Measurements from ENCODE around the gene OR52H1. TPM values are rescaled to one million over a fixed set of nuclear protein-coding genes. Genes with fewer than 3 reads are reported as not detected.

OR52H1 gene
- total and polyA plus RNA-seq, 10 of the 15 experiments (the other 5 are each of a cell fraction or from before 2014, with no cell fraction given), result 0.06 to 0.40 (median 0.23) TPM; not detected in 4

GRCh38 chr11:5581014-5581413 is 32.7 kb upstream of the OR52H1 start:
- POLR2A ChIA-PET, result no interaction called here
- H3K36me3 ChIP-seq (ENCODE audit: control insufficient read depth in 2 of 2, insufficient read depth in 2 of 2, low read length in 1 of 2), result no peaks in the 10 kb centered on the region
- SMC1A ChIA-PET (ENCODE audit: uncharacterized antibody, unreplicated experiment), result interaction anchor here (1.0 kb wide), 1 partner anchor 21 kb away, joined by 3 read pairs; no protein-coding TSS in a partner anchor
- CTCF ChIA-PET, result no interaction called here
- ATAC-seq, result no peak
- H4K20me1 ChIP-seq (ENCODE audit: control insufficient read depth, insufficient read depth), result no peaks in the 10 kb centered on the region
- no peak overlapping the region for H3K9ac ChIP-seq (ENCODE audit: control insufficient read depth, insufficient read depth, low read length)
- intact Hi-C loops (cut with micrococcal nuclease; ENCODE audit: unreplicated experiment) (no loop called here), in situ Hi-C loops (cut with MboI) (no loop called here)
- no peaks in the 10 kb centered on the region for H3K4me1 ChIP-seq (ENCODE audit: control insufficient read depth, insufficient read depth, low read length)
- 85% methylated on average over 4 of the region's 4 CpGs for WGBS (ENCODE audit: insufficient coverage, insufficient replicate concordance, low lambda C conversion rate, missing lambda C conversion rate)
- no peak for DNase-seq (ENCODE audit: low read depth, low spot score)
- no peaks in the 10 kb centered on the region for H3K79me2 ChIP-seq (ENCODE audit: control insufficient read depth, insufficient read depth, low read length)
- no peak overlapping the region for H3K4me3 ChIP-seq
- no peak overlapping the region for H3K27ac ChIP-seq (ENCODE audit: control insufficient read depth, insufficient read depth)
- RAD21 ChIA-PET (ENCODE audit: unreplicated experiment), result no interaction called here
- no peaks in the 10 kb centered on the region for H3K27me3 ChIP-seq (replicated peaks in 1 of 2; ENCODE audit: control insufficient read depth in 2 of 2, insufficient read depth in 2 of 2, low read length in 1 of 2)
- BruUV-seq (replicated peaks), result no TSS peak
- H2AFZ ChIP-seq (ENCODE audit: control insufficient read depth, low read depth, low read length), result no peak overlapping the region
- no peak for TF ChIP-seq YBX1 (IDR thresholded peaks at IDR 0.05)
- TF ChIP-seq SMAD5 (IDR thresholded peaks at IDR 0.05; ENCODE audit: low read depth), result no peak
- no peak for FAIRE-seq
- H3K4me2 ChIP-seq (ENCODE audit: control insufficient read depth, insufficient read depth), result no peak overlapping the region
- no peaks in the 10 kb centered on the region for H3K9me3 ChIP-seq (replicated peaks; ENCODE audit: control insufficient read depth, insufficient read depth, low read length)

- Histone ChIP-seq H3K79me2 (ENCODE audit: control insufficient read depth, insufficient read depth, low read length) (no peaks in the 10 kb centered on the region), H3K4me3 (no peak within 1 kb of the TSS), H3K9me3 (replicated peaks; ENCODE audit: control insufficient read depth, insufficient read depth, low read length) (no peaks in the 10 kb centered on the region), H3K4me1 (ENCODE audit: control insufficient read depth, insufficient read depth, low read length) (no peaks in the 10 kb centered on the region), H3K27ac (ENCODE audit: control insufficient read depth, insufficient read depth) (no peak within 1 kb of the TSS), H3K4me2 (ENCODE audit: control insufficient read depth, insufficient read depth) (no peak within 1 kb of the TSS), H3K27me3 (replicated peaks in 1 of 2; ENCODE audit: control insufficient read depth in 2 of 2, insufficient read depth in 2 of 2, low read length in 1 of 2) (no peaks in the 10 kb centered on the region), H3K36me3 (ENCODE audit: control insufficient read depth in 2 of 2, insufficient read depth in 2 of 2, low read length in 1 of 2) (no peaks in the 10 kb centered on the region), H4K20me1 (ENCODE audit: control insufficient read depth, insufficient read depth) (no peaks in the 10 kb centered on the region), H2AFZ (ENCODE audit: control insufficient read depth, low read depth, low read length) (no peak within 1 kb of the TSS), H3K9ac (ENCODE audit: control insufficient read depth, insufficient read depth, low read length) (no peak within 1 kb of the TSS)
- intact Hi-C loops (cut with micrococcal nuclease; ENCODE audit: unreplicated experiment), result no loop called here
- DNase-seq (ENCODE audit: low read depth, low spot score) (no peak), FAIRE-seq (no peak), ATAC-seq (no peak)
- 76% methylated on average over 8 of the region's 8 CpGs for WGBS (ENCODE audit: insufficient coverage, insufficient replicate concordance, low lambda C conversion rate, missing lambda C conversion rate)
- in situ Hi-C loops (cut with MboI), result no loop called here
- SMC1A ChIA-PET (ENCODE audit: uncharacterized antibody, unreplicated experiment), result interaction anchor here (1.0 kb wide), 1 partner anchor 20 kb away, joined by 3 read pairs; no protein-coding TSS in a partner anchor
- TF ChIP-seq JUNB (IDR thresholded peaks at IDR 0.05) (no peak), IRF3 (IDR thresholded peaks at IDR 0.05) (no peak), BCL11A (IDR thresholded peaks at IDR 0.05; ENCODE audit: low read depth, low read length) (no peak), PKNOX1 (IDR thresholded peaks at IDR 0.05) (no peak), RFX5 (IDR thresholded peaks at IDR 0.05; ENCODE audit: low read depth, low read length) (no peak), RUNX3 (IDR thresholded peaks at IDR 0.05; ENCODE audit: low read length) (no peak), HDGF (IDR thresholded peaks at IDR 0.05) (no peak), EZH2 (IDR thresholded peaks at IDR 0.05; ENCODE audit: borderline replicate concordance, control insufficient read depth, low read depth, low read length) (no peak), USF1 (IDR thresholded peaks at IDR 0.05; ENCODE audit: borderline replicate concordance, extremely low read length, insufficient read depth, low read depth, low read length) (no peak), ZNF24 (IDR thresholded peaks at IDR 0.05) (no peak), KAT2A (conservative IDR thresholded peaks at IDR 0.05; ENCODE audit: control insufficient read depth, low read depth, low read length) (no peak)
- POLR2A ChIA-PET, result no interaction called here
- RAD21 ChIA-PET (ENCODE audit: unreplicated experiment), result no interaction called here
- CTCF ChIA-PET, result no interaction called here
- no TSS peak for BruUV-seq (replicated peaks)
These were observed 32.2 kb upstream of the OR52H1 start, which contains the start of gene OR52B6 for GRCh38 chr11:5580577-5580976. Gene OR52B6, plus strand, starts transcription at chr11:5580877. Its CDS starts 0 bp downstream, at chr11:5580877.
